Umbilical cord (tissue), 2 donors: ENCODE results near the gene PROSER3. TPM values are rescaled to one million over a fixed set of nuclear protein-coding genes. Genes with fewer than 3 reads are reported as not detected.

Experiments
- DNase-seq: peaks from one replicate; pipeline ENCODE4 v3.0.0-alpha.2; 2015; ENCODE audit warnings: low spot score
- total RNA-seq: library from RNA; depleted of rRNA; stranded (reverse); fragments of >200 nt; gene quantifications from one replicate; pipeline ENCODE4 v1.2.3, GENCODE V29; 2014; ENCODE audit warnings: low replicate concordance; ENCODE audit not compliant: insufficient read depth

The PROSER3 gene
- 15.9 TPM for total RNA-seq

- DNase-seq: peak; percentile 100
Measured at GRCh38 chr19:35757749-35758608, at the start of gene PROSER3. Gene PROSER3, plus strand, starts transcription at chr19:35758176. Its CDS starts 40 bp downstream, at chr19:35758216.

DNA sequence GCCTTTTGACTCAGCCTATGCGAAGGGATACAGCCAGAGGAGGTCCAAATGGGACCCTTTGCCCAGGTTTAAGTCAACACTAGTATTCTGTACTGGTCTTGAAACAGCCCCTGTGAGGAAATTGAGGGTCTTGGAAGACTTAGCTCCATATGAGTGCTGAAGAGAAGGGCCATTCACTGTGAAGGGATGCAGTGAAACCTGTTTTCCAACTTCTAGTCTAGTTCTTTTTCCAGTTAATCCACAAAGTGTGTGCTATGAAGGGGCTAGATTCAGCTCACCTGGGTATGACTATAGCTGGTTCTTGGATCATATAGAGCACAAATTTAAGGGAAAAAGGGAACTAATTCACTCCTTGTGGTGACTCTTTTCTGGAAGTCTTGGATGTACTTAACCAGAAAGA, 49.6 kb upstream of the PROSER3 start:
- no peak for DNase-seq

DNA sequence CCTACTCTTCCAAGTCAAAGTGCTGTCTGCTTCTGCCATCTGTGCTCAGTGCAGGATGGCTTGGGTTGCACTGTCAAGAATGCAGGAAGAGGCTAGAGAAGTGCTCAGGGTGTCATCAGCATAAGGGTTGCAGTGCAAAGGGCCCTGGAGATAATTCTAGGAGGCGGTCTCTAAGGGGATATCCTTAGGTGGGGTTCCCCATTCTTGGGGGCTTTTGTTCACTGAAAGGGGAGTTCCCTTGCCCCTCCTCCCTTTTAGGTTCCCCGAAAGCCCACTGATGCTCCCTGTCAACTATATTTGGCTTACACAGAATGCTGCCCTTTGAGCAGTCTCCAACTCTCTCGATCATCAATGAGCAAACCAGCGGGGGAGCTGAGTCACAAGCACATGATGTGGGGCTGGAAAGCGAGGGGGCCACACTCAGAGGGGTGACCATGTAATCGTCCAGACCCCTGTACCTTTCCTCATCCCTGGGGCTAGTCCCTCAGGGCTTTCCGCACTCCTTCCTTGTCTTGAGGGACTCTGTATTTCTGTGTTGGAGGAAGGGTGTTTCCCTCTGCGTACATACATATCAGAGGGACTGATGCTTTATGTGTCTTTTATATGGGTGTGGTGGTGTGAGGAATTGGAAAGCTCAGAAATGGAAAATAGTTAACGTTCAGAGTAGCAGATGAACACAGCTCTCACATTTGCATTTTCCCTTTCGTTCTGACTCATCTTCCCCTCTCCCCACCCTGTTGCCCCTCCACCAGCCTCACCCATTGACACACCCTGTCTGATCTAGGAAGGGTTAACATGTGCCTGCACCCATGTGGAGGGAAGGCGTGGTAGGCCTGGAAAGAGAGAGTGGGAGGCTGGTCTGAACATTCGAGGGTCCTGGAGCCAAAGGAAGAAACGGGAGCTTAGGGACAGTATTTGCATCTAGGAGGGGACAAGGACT, 46.9 kb upstream of the PROSER3 start:
- no peak for DNase-seq

- DNase-seq: no peak
Measured at GRCh38 chr19:35712567-35713505, 45.1 kb upstream of the PROSER3 start.

DNA sequence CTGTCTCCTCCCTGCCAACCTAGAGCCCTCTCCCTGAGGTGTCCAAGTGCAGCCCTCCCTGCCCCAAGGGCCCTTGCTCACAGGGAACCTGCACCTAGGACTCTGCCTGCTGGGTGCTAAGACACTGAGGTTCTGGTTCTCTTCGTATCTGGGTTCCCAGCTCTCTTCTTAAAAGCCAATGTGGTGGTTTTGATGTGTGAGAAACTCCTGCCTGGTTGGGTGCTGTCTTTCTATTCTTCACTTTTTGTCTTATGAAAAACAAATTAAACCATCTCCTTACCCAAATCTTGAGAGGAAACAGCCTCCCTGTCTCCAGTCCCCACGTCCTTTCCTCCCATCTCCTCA, 44.5 kb upstream of the PROSER3 start:
- DNase-seq: no peak

GRCh38 chr19:35713904-35714495, 44.0 kb upstream of the PROSER3 start:
- no peak for DNase-seq

DNA sequence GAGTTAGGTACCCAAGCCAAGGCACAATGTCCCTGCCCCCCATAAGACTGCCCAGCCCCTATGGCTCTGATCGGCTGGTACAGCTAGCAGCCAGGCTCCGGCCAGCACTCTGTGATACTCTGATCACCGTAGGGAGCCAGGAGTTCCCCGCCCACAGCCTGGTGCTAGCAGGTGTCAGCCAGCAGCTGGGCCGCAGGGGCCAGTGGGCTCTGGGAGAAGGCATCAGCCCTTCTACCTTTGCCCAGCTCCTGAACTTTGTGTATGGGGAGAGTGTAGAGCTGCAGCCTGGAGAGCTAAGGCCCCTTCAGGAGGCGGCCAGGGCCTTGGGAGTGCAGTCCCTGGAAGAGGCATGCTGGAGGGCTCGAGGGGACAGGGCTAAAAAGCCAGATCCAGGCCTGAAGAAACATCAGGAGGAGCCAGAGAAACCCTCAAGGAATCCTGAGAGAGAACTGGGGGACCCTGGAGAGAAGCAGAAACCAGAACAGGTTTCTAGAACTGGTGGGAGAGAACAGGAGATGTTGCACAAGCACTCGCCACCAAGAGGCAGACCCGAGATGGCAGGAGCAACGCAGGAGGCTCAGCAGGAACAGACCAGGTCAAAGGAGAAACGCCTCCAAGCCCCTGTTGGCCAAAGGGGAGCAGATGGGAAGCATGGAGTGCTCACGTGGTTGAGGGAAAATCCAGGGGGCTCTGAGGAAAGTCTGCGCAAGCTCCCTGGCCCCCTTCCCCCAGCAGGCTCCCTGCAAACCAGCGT, 43.2 kb upstream of the PROSER3 start:
- DNase-seq: no peak

DNA sequence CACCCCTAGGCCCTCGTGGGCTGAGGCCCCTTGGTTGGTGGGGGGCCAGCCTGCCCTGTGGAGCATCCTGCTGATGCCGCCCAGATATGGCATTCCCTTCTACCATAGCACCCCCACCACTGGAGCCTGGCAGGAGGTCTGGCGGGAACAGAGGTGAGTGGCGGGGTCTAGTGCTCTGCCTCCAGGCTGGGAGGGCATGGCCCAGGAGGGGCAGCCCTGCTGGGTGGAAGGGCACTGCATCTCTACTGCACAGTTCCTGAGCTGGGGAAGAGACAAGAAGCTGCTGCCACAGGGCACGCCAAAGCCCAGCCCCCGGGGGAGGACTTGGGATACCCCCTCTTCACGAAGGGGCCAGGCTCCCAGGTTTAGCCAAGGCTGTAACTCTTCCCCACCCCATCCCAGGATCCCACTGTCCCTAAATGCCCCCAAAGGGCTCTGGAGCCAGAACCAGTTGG, 42.6 kb upstream of the PROSER3 start:
- DNase-seq: no peak

DNA sequence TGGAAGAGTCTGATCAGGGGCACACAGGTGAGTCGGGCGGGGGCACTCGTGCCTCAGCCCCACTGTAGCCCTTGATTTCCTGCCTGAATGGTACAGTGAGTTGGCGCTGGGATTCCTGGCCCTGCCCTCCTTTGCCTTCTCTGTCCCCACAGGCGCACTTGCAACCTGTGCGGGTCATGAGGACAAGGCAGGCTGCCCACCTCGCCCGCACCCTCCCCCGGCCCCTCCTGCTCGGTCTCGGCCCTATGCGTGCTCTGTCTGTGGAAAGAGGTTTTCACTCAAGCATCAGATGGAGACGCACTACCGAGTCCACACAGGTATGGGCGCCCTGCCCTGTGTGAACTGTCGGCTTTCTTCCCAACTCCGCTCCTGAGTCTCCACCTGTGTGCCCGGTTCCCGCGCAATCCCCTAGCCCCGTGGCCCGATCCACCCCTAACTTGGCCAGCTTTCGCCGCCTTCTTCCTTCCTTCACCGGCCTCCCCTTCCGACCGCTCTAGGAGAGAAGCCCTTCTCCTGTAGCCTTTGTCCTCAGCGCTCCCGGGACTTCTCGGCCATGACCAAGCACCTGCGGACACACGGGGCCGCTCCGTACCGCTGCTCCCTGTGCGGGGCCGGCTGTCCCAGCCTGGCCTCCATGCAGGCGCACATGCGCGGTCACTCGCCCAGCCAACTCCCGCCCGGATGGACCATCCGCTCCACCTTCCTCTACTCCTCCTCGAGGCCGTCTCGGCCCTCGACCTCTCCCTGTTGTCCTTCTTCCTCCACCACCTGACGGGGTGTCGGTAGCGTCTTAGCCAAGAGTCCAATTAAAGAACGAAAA, 41.8 kb upstream of the PROSER3 start:
- peak; percentile 59 for DNase-seq

- DNase-seq: peak; percentile 98
Measured at GRCh38 chr19:35716801-35717664, 40.9 kb upstream of the PROSER3 start.

GRCh38 chr19:35717665-35718344, 40.2 kb upstream of the PROSER3 start, which contains the start of gene KMT2B:
Gene KMT2B, plus strand, starts transcription at chr19:35718003. Its CDS starts 16 bp downstream, at chr19:35718019.
- DNase-seq: no peak

DNA sequence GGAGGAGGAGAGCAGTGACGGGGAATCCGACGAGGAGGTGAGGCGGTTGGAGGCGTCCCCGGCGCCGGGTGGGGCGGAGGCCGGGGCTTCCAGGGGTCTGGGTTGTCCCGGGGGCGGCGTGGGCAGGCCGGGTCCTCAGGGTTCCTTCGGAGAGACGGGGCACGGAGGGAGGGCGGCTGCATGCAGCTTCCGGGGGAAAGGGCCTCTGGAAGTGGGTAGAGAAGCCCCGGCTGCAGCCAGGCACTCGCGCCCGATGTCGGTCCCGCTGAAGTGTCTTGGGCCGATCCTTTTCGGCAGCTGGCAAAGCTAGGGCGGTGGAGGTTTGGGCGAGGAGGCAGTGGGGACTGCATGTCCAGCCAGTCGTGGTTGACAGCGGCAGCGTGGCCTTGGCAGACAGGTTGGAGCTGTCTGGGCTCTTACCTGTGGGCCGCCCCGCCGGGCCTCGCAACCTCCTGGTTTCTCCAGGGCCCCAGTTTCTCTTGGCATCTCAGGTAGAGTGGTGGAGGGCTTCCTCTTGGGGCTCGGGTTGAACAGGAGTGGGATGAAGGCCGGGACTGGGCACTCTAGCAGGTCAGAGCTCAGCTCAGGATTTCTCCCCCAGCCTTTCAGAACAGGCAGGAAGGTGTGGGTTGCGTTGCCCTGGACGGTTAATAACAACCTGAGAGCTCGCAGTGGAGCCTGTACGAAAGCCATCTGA, 39.5 kb upstream of the PROSER3 start:
- peak; percentile 26 for DNase-seq

- no peak for DNase-seq
Measured at GRCh38 chr19:35719402-35720162, 38.4 kb upstream of the PROSER3 start.

- no peak for DNase-seq
Measured at GRCh38 chr19:35720163-35720524, 37.8 kb upstream of the PROSER3 start.

DNA sequence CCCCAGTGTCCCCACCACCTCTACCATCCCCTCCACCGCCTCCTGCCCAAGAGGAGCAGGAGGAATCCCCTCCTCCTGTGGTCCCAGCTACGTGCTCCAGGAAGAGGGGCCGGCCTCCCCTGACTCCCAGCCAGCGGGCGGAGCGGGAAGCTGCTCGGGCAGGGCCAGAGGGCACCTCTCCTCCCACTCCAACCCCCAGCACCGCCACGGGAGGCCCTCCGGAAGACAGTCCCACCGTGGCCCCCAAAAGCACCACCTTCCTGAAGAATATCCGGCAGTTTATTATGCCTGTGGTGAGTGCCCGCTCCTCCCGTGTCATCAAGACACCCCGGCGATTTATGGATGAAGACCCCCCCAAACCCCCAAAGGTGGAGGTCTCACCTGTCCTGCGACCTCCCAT, 37.3 kb upstream of the PROSER3 start:
- DNase-seq: no peak

DNA sequence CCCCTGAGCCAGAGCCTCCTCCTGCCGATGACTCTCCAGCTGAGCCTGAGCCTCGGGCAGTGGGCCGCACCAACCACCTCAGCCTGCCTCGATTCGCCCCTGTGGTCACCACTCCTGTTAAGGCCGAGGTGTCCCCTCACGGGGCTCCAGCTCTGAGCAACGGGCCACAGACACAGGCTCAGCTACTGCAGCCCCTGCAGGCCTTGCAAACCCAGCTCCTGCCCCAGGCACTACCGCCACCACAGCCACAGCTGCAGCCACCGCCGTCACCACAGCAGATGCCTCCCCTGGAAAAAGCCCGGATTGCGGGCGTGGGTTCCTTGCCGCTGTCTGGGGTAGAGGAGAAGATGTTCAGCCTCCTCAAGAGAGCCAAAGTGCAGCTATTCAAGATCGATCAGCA, 36.6 kb upstream of the PROSER3 start:
- DNase-seq: no peak
